ENCODE results near the gene PKNOX2. TPM values are rescaled to one million over a fixed set of nuclear protein-coding genes. Genes with fewer than 3 reads are reported as not detected.

PKNOX2 gene
- total and polyA plus RNA-seq, 2 of the 4 experiments (the other 2 are of a cell fraction): 0.72 to 2.3 TPM

- in situ Hi-C loops (cut with MboI; ENCODE audit: low sequenced_read_pairs) (no loop called here), intact Hi-C loops (cut with micrococcal nuclease) (no loop called here), dilution Hi-C loops (cut with HindIII; ENCODE audit: low sequenced_read_pairs, unreplicated experiment) (no loop called here)
- Histone ChIP-seq H3K4ac (ENCODE audit: low read depth, low read length) (no peak overlapping the region), H2BK15ac (ENCODE audit: low read depth, low read length) (no peak overlapping the region), H3K4me3 (ENCODE audit: insufficient read depth, low read depth, low read length) (no peak overlapping the region), H3K9me3 (ENCODE audit: control insufficient read depth, insufficient read depth, low read length) (no peaks in the 10 kb centered on the region; the same call in 1 of the 2 replicates), H2BK20ac (ENCODE audit: low read depth, low read length) (no peak overlapping the region), H2AK5ac (ENCODE audit: low read depth, low read length) (no peak overlapping the region), H3K27me3 (ENCODE audit: control insufficient read depth, insufficient read depth, low read length) (no peaks in the 10 kb centered on the region; the same call in 1 of the 2 replicates), H3K79me1 (ENCODE audit: low read depth in 1 of 2, low read length in 2 of 2) (no peaks in the 10 kb centered on the region), H3K36me3 (ENCODE audit: control insufficient read depth, insufficient read depth, low read length) (no peaks in the 10 kb centered on the region), H4K5ac (ENCODE audit: low read depth, low read length) (no peak overlapping the region), H3K14ac (replicated peaks; ENCODE audit: low read depth, low read length) (no peak overlapping the region), H4K8ac (ENCODE audit: low read depth in 2 of 2, low read length in 2 of 2) (no peak overlapping the region), H3K27ac (ENCODE audit: insufficient read depth, low read length) (no peak overlapping the region), H3K4me1 (ENCODE audit: control insufficient read depth, insufficient read depth, low read length) (peaks cover 6% of the 10 kb centered on the region; the same call in 1 of the 2 replicates), H2AK9ac (replicated peaks; ENCODE audit: low read depth, low read length, poor library complexity) (no peak overlapping the region), H3K56ac (ENCODE audit: extremely low read depth, insufficient read depth, low read length) (no peak overlapping the region), H2AFZ (replicated peaks; ENCODE audit: low read length, poor library complexity) (no peak overlapping the region), H4K20me1 (ENCODE audit: insufficient read depth, low read length) (no peaks in the 10 kb centered on the region), H3K18ac (ENCODE audit: low read depth, low read length) (no peak overlapping the region), H3K9ac (ENCODE audit: low read depth, low read length) (no peak overlapping the region), H3K4me2 (ENCODE audit: low read depth, low read length) (no peak overlapping the region), H3K9me1 (ENCODE audit: insufficient read depth, low read length) (no peaks in the 10 kb centered on the region), H4K91ac (ENCODE audit: insufficient read depth, low read depth, low read length) (no peak overlapping the region), H2BK120ac (ENCODE audit: low read depth, low read length) (no peak overlapping the region), H3K23ac (ENCODE audit: low read depth, low read length) (0 out of 2 replicates have a peak overlapping the region, but pooled peaks have one; percentile 5), H2BK5ac (ENCODE audit: low read depth, low read length, poor library complexity, severe bottlenecking) (no peak overlapping the region)
- POLR2A ChIA-PET (ENCODE audit: unreplicated experiment): no interaction called here
- WGBS, 2 experiments (ENCODE audit: extremely low coverage in 2 of 2, insufficient read length in 1 of 2): 50% methylated on average over 2 of the region's 9 CpGs; no CpG with 5 or more reads in 1 of the 2 experiments
- BruUV-seq (replicated peaks): no TSS peak
- CTCF ChIA-PET: no interaction called here
- ATAC-seq (ENCODE audit: low read depth): peak; percentile 56
- no peak for TF ChIP-seq MXI1 (IDR thresholded peaks at IDR 0.05; ENCODE audit: borderline replicate concordance, low read depth, low read length)
- no peak for TF ChIP-seq ELK1 (IDR thresholded peaks at IDR 0.05; ENCODE audit: borderline replicate concordance, low read depth, low read length)
- TF ChIP-seq USF2 (IDR thresholded peaks at IDR 0.05; ENCODE audit: low read depth, low read length): no peak
- TF ChIP-seq CEBPB (IDR thresholded peaks at IDR 0.05; ENCODE audit: low read depth, low read length): no peak
- no peak for TF ChIP-seq RFX5 (IDR thresholded peaks at IDR 0.05; ENCODE audit: low read depth, low read length)
- no peak for TF ChIP-seq RCOR1 (IDR thresholded peaks at IDR 0.05; ENCODE audit: insufficient replicate concordance, low read length)
- no peak for TF ChIP-seq POLR2A (IDR thresholded peaks at IDR 0.05; ENCODE audit: low read depth, low read length)
- TF ChIP-seq FOS (IDR thresholded peaks at IDR 0.05; ENCODE audit: low read depth, low read length): no peak
- no peak for TF ChIP-seq BHLHE40 (IDR thresholded peaks at IDR 0.05; ENCODE audit: low read depth, low read length)
- TF ChIP-seq CHD1 (IDR thresholded peaks at IDR 0.05; ENCODE audit: low read depth, low read length): no peak
- no peak for TF ChIP-seq RAD21 (IDR thresholded peaks at IDR 0.05; ENCODE audit: low read length)
- TF ChIP-seq MAZ (IDR thresholded peaks at IDR 0.05; ENCODE audit: borderline replicate concordance, low read depth, low read length): no peak
- TF ChIP-seq NFE2L2 (IDR thresholded peaks at IDR 0.05; ENCODE audit: low read depth, low read length): no peak
- DNase-seq: peak; percentile 65
These were observed 149.0 kb downstream of the PKNOX2 start for GRCh38 chr11:125313271-125314219.

Measured in IMR-90 (cell line).